B cell (primary cell): ENCODE results near the gene ESR1. TPM values are rescaled to one million over a fixed set of nuclear protein-coding genes. Genes with fewer than 3 reads are reported as not detected.

ENCODE experiments used
- ATAC-seq: fragments of 200-7000 bp; cut with Tn5 transposase; one replicate; pipeline ENCODE4 v1.10.0; 2021; ENCODE audit warnings: low read depth, mild to moderate bottlenecking, moderate number of reproducible peaks, moderate library complexity
- CTCF ChIA-PET: fragments of 350-600 bp; sonication (Branson Sonifier 250); formaldehyde crosslinking; loops from one replicate; lab custom pipeline; 2021; ENCODE audit warnings: antibody characterized with exemption, inconsistent platforms; lab: Charles Lee
- POLR2A ChIA-PET: fragments of 350-600 bp; sonication (Branson Sonifier 250); formaldehyde crosslinking; loops from one replicate; lab custom pipeline; 2021; ENCODE audit warnings: antibody characterized with exemption; lab: Charles Lee
- DNase-seq: peaks from one replicate; pipeline ENCODE4 v3.0.0; 2013
- H2AFZ ChIP-seq: 2 replicates; pipeline ENCODE4 v1.6.1; 2012; ENCODE audit warnings: mild to moderate bottlenecking, low read depth, low read length; ENCODE audit not compliant: insufficient read depth, poor library complexity, severe bottlenecking
- H3K27ac ChIP-seq, 2 donors: 1 replicate in 1 of 2; 2 replicates in 1 of 2; pipeline ENCODE4 v1.5.1; 2012 to 2013; ENCODE audit warnings: low read length in 2 of 2, mild to moderate bottlenecking in 2 of 2, moderate library complexity in 1 of 2
- H3K27me3 ChIP-seq, 4 experiments: fragments of 200-600 bp in 1 of 4; sonication (generic) in 1 of 4; replicated peaks in 1 of 4; 1 replicate in 2 of 4; 2 replicates in 2 of 4; pipeline versions ENCODE4 v1.6.1 to v1.7.0; 2013 to 2016; ENCODE audit warnings: low read length in 3 of 4, mild to moderate bottlenecking in 2 of 4, mixed read lengths in 1 of 4, moderate library complexity in 1 of 4; ENCODE audit not compliant: insufficient read depth in 4 of 4, control insufficient read depth in 3 of 4; ENCODE audit errors: control extremely low read depth in 1 of 4
- H3K36me3 ChIP-seq, 2 experiments: replicated peaks in 1 of 2; 1 replicate in 1 of 2; 2 replicates in 1 of 2; pipeline versions ENCODE4 v1.6.1 to v1.7.1; 2013; ENCODE audit warnings: low read length in 1 of 2; ENCODE audit not compliant: insufficient read depth in 2 of 2, control insufficient read depth in 1 of 2; ENCODE audit errors: control extremely low read depth in 1 of 2, extremely low read depth in 1 of 2
- H3K4me1 ChIP-seq, 2 donors: fragments of 200-600 bp in 1 of 2; sonication (generic) in 1 of 2; 1 replicate in 1 of 2; 2 replicates in 1 of 2; pipeline versions ENCODE4 v1.5.1 to v1.6.1; 2013 to 2017; ENCODE audit warnings: low read length in 2 of 2; ENCODE audit not compliant: control insufficient read depth in 2 of 2, insufficient read depth in 2 of 2
- H3K4me2 ChIP-seq: replicated peaks from 2 replicates; pipeline ENCODE3; 2012; ENCODE audit warnings: mild to moderate bottlenecking, low read depth, low read length; ENCODE audit not compliant: poor library complexity, severe bottlenecking
- H3K4me3 ChIP-seq, 5 experiments: fragments of 200-600 bp in 1 of 5; sonication (generic) in 1 of 5; 1 replicate in 3 of 5; 2 replicates in 2 of 5; pipeline versions ENCODE4 v1.5.1 to v1.7.0; 2011 to 2016; ENCODE audit warnings: low read length in 4 of 5, mild to moderate bottlenecking in 4 of 5, low read depth in 2 of 5, control low read depth in 1 of 5, moderate library complexity in 1 of 5; ENCODE audit not compliant: insufficient read depth in 1 of 5; ENCODE audit errors: control extremely low read depth in 1 of 5, extremely low read depth in 1 of 5
- H3K79me2 ChIP-seq: fragments of 200-600 bp; sonication (generic); one replicate; pipeline ENCODE4 v1.6.0; 2016; ENCODE audit warnings: low read length; ENCODE audit not compliant: control insufficient read depth, insufficient read depth
- H3K9ac ChIP-seq: fragments of 200-600 bp; sonication (generic); 2 replicates; pipeline ENCODE4 v1.6.1; 2017; ENCODE audit warnings: mild to moderate bottlenecking, low read length, moderate library complexity
- H3K9me3 ChIP-seq, 3 donors: one replicate each; pipeline versions ENCODE4 v1.6.1 to v1.7.1; 2013; ENCODE audit warnings: low read length in 2 of 3; ENCODE audit not compliant: control insufficient read depth in 2 of 3, insufficient read depth in 1 of 3; ENCODE audit errors: control extremely low read depth in 1 of 3
- H4K20me1 ChIP-seq: 2 replicates; pipeline ENCODE4 v1.6.0; 2012; ENCODE audit warnings: mild to moderate bottlenecking, low read length; ENCODE audit not compliant: insufficient read depth, control insufficient read depth, poor library complexity, severe bottlenecking
- H3K27ac Mint-ChIP-seq: one replicate; pipeline ENCODE4 v1.8.0; 2021; ENCODE audit warnings: mixed read lengths
- H3K27me3 Mint-ChIP-seq: one replicate; pipeline ENCODE4 v1.8.0; 2021; ENCODE audit warnings: mixed read lengths
- H3K4me1 Mint-ChIP-seq: one replicate; pipeline ENCODE4 v1.8.0; 2021; ENCODE audit warnings: mixed read lengths
- H3K4me3 Mint-ChIP-seq: one replicate; pipeline ENCODE4 v1.8.0; 2021; ENCODE audit warnings: mixed read lengths
- H3K9me3 Mint-ChIP-seq: one replicate; pipeline ENCODE4 v1.8.0; 2022; ENCODE audit warnings: mixed read lengths; ENCODE audit not compliant: insufficient read depth
- EZH2 ChIP-seq: IDR thresholded peaks from 2 replicates; pipeline ENCODE4 v1.6.1; 2012; ENCODE audit warnings: borderline replicate concordance, low read depth, mild to moderate bottlenecking, moderate library complexity, low read length; ENCODE audit not compliant: insufficient read depth, poor library complexity, severe bottlenecking
- WGBS: methylation state at CpG from one replicate; pipeline ENCODE4 v1.1.5; 2013; ENCODE audit warnings: missing lambda C conversion rate; ENCODE audit not compliant: insufficient coverage; 5-methylcytosine and 5-hydroxymethylcytosine counted together
- intact Hi-C: fragments of 100-400 bp; cut with micrococcal nuclease; formaldehyde crosslinking; loops from one replicate; pipeline ENCODE4 v1.10.0; 2022
- polyA plus RNA-seq: library from polyadenylated mRNA; depleted of rRNA; stranded (reverse); fragments of >200 nt; gene quantifications from 2 replicates; pipeline ENCODE4 v1.2.3, GENCODE V29; 2012
- total RNA-seq, 2 donors: library from RNA; stranded (reverse); fragments of 120-200 nt in 1 of 2; gene quantifications; 1 replicate in 1 of 2; 2 replicates in 1 of 2; pipeline versions ENCODE4 v1.2.3 to v1.2.4, GENCODE V29; 2013 to 2022
- TF ChIP-seq, protein P1 (sequence below): fragments of 200-600 bp; IDR thresholded peaks from one replicate; pipeline ENCODE4 v1.8.0; 2022; ENCODE audit warnings: antibody characterized with exemption, mild to moderate bottlenecking

Gene ESR1
- total and polyA plus RNA-seq, 2 donors (not counting 1 experiment from before 2014, with no cell fraction given): 0.46 to 5.9 TPM

DNA sequence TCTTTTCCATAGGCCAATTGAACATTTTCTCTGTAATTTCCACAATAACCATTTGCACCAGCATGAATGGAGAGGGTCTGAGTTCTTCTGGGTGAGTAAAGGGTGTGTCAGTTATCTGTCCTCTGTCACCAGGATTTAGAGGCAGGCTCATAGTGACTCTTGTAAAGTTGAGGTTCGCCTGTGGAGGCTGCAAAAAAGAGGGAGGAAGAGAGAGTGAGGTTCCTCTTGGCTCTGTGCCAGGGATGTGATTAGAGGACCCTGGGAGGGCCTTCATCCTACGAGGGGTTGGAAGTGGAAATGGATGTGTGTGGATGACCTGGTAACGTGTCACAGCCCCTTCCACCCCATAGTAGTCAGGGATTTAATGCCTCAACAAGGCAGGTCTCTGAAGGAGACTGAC lies 242.0 kb downstream of the ESR1 start:
- H3K9me3 Mint-ChIP-seq: no peaks in the 10 kb centered on the region
- Histone ChIP-seq H3K9me3 (no peaks in the 10 kb centered on the region), H3K4me2 (no peak overlapping the region), H3K36me3 (no peaks in the 10 kb centered on the region), H3K9ac (no peak overlapping the region), H3K4me1 (no peaks in the 10 kb centered on the region), H3K4me3 (no peak overlapping the region), H3K79me2 (no peaks in the 10 kb centered on the region), H2AFZ (no peak overlapping the region), H3K27ac (no peak overlapping the region), H3K27me3 (no peaks in the 10 kb centered on the region), H4K20me1 (no peaks in the 10 kb centered on the region)
- intact Hi-C loops: no loop called here
- TF ChIP-seq EZH2: no peak
- TF ChIP-seq, protein P1, sequence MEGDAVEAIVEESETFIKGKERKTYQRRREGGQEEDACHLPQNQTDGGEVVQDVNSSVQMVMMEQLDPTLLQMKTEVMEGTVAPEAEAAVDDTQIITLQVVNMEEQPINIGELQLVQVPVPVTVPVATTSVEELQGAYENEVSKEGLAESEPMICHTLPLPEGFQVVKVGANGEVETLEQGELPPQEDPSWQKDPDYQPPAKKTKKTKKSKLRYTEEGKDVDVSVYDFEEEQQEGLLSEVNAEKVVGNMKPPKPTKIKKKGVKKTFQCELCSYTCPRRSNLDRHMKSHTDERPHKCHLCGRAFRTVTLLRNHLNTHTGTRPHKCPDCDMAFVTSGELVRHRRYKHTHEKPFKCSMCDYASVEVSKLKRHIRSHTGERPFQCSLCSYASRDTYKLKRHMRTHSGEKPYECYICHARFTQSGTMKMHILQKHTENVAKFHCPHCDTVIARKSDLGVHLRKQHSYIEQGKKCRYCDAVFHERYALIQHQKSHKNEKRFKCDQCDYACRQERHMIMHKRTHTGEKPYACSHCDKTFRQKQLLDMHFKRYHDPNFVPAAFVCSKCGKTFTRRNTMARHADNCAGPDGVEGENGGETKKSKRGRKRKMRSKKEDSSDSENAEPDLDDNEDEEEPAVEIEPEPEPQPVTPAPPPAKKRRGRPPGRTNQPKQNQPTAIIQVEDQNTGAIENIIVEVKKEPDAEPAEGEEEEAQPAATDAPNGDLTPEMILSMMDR: no peak
- H3K4me1 Mint-ChIP-seq: peaks cover 5% of the 10 kb centered on the region
- no peaks in the 10 kb centered on the region for H3K27me3 Mint-ChIP-seq
- POLR2A ChIA-PET: no interaction called here
- DNase-seq (no peak), ATAC-seq (no peak)
- CTCF ChIA-PET: no interaction called here
- no CpG with 5 or more reads among the region's 3 CpGs for WGBS
- H3K4me3 Mint-ChIP-seq: no peak overlapping the region
- no peak overlapping the region for H3K27ac Mint-ChIP-seq

DNA sequence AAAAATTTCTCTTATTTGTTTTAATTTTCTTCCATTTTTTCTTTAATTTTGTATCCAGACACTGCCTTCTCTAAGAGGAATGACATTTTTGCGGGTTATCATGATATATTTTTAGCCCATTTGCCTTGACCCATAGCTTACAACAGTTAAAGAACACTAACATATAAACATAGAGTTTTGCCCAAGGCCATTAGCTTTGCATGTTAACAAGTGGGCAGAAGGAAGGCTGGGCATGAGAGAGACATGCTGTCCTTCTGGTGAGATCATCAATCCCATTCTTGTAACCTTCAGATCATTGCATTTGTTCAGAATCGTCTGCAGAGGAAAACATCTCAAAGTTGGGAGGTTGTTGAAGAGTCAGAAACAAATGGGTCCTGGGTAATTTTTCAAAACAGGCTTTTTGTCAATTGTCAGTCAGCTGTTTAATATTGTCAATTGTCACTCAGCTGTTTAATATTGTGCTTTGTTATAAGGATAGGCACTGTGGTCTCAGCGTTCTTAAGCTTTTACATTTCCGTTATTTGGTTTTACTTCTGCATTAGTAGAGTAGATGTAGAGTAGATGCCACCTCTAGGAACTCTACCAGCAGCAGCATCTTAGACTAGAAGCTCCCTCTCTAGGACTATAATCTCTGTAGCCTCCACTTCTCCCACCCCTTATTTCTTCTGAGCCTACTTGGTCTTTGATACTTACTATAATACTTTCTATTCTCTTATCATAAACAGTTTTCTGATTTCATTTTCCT lies 243.1 kb downstream of the ESR1 start:
- CTCF ChIA-PET: no interaction called here
- TF ChIP-seq, protein P1: no peak
- no peak for TF ChIP-seq EZH2

More for the DNA sequence above, 243.1 kb downstream of the ESR1 start:
- POLR2A ChIA-PET: no interaction called here
- DNase-seq (no peak), ATAC-seq (no peak)
- H3K27me3 ChIP-seq: no peaks in the 10 kb centered on the region
- Mint-ChIP-seq H3K27ac (no peak overlapping the region), H3K9me3 (no peaks in the 10 kb centered on the region), H3K27me3 (no peaks in the 10 kb centered on the region), H3K4me1 (peaks cover 5% of the 10 kb centered on the region), H3K4me3 (no peak overlapping the region)
- no peaks in the 10 kb centered on the region for H4K20me1 ChIP-seq
- no peak overlapping the region for H3K4me2 ChIP-seq
- intact Hi-C loops: no loop called here
- H2AFZ ChIP-seq: no peak overlapping the region
- H3K9me3 ChIP-seq: no peaks in the 10 kb centered on the region
- no peaks in the 10 kb centered on the region for H3K4me1 ChIP-seq
- H3K79me2 ChIP-seq: no peaks in the 10 kb centered on the region
- H3K9ac ChIP-seq: no peak overlapping the region
- no CpG with 5 or more reads among the region's 4 CpGs for WGBS
- no peak overlapping the region for H3K4me3 ChIP-seq
- H3K36me3 ChIP-seq: no peaks in the 10 kb centered on the region
- H3K27ac ChIP-seq: no peak overlapping the region
